AML-193 (cell line): ENCODE measurements around the gene IL36RN.

Experiments
- DNase-seq, 2 experiments: peaks; one replicate each; lab custom pipeline; 2025; lab: John Stamatoyannopoulos, UW

The IL36RN gene

DNA sequence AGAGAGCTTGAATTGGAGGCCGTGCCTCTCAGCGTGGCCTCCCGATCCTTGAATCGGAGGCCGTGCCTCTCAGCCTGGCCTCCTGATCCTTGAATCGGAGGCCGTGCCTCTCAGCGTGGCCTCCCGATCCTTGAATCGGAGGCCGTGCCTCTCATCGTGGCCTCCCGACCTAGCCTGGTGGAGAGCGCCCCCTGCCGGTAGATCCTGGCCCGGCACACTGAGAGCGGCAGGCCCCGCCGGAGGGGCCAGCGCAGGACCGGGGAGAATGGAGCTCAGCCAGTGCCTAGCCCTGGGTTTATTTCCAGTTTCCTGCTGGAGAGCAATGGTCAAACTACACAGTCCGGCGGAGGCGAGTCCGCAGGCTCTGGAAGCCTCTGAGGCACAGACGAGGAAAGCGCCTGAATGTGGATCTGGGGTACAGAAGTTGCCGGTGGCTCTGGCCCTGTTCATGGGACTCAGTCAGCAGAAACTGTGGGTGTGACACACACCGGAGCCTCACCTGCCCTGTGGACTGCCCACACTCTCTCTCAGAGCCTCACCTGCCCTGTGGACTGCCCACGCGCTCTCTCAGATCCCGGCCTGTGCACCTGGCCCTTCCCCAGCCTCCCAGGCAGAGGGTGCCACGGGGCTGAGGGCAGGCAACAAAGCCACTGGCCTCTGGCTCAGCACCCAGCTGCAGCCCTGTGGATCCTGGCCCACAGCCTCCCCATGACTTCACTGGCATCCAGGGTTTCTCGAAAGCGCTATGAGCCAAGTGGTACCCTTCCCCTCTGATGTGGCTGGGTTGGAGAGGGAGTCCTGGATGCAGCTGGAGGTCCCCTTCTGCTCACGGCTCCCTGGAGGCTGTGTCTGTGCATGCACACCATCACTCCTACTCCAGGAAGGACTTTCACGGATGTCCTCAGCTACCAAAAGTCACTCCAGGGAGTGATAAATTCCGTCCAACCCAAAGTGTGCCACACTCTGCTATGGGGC is 7.8 kb upstream of the IL36RN start:
- DNase-seq = no peak

DNA sequence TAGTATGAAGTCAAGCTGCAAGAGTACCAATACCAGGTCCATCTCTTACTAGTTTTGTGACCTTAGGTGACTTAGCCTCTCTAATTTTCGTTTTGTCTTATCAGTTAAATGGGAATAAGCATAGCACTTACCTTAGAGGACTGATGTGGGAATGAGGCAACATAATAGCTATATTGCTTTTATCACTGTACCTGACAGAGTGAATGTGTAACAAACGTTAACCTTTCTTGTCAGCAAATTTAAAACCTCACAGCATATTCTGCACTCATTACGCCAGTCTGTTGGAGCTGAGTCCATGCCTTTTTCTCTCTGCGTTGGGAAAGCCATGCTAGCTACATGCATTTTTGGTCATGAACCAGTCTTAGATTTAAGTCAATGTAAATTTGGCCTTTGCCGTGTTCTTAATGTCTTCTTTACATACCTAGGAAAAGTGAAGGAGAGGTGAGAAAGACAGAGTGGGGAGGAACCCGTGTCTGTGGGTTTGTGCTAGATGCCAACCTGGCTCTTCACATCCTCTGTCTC is 6.5 kb upstream of the IL36RN start, which contains the start of gene IL36B:
Gene IL36B, minus strand, starts transcription at position 472 of the 522 bp plus-strand sequence.
- no peak for DNase-seq

DNA sequence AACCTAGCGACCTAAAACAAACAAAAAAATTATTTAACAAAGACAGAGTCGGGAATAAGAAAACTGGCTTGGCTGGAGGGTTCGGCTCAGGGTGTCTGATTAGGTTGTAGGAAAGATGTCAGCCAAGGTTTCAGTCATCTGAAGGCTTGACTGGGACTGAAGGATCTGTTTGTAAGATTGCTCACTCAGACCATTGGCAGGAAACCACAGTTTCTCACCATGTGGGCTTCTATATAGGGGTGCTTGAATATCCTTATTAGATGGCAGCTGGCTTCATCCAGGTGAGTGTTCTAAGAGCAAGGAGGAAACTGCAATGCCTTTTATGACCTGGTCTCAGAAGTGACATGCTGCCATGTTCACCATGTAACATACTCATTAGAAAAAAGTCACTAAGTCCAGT is 5.3 kb upstream of the IL36RN start:
- DNase-seq = no peak

DNA sequence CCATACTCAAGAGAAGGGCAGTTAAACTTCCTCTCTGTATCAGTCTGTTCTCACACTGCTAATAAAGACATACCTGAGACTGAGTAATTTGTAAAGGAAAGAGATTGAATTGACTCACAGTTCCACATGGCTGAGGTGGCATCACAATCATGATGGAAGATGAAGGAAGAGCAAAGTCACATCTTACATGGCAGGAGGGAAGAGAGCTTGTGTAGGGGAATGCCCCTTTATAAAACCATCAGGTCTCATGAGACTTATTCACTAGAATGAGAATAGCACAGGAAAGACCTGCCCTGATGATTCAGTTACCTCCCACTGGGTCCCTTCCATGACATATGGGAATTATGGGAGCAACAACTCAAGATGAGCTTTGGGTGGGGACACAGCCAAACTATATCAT is 4.9 kb upstream of the IL36RN start:
- DNase-seq = no peak

DNA sequence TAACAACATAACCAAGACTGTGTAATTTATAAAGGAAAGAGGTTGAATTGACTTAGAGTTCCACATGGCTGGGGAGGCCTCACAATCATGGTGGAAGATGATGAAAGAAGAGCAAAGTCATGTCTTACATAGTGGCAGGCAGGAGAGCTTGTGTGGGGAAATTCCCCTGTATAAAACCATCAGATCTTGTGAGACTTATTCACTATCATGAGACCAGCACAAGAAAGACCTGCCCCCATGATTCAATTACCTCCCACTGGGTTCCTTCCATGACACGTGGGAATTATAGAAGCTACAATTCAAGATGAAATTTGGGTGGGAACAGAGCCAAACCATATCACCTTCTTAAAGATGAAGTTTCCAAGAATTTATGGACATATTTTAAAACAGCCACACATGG is 2.5 kb upstream of the IL36RN start:
- no peak for DNase-seq

DNA sequence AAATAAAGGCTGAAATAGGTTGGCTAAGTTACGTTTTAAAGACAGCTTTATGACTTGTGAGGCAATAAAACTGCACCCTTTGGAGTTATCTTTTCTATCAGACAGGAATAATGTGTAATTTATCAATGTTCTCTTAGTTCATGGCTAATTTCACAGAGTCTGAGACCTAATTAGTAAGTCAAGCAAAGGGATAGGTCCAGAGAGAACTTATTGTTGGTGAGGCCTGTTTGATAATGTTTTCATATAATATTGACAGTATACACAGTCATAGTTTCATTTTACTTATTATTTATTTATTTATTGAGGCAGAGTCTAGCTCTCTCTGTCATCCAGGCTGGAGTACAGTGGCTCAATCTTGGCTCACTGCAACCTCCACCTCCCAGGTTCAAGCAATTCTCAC is 1.9 kb upstream of the IL36RN start:
- no peak for DNase-seq

DNA sequence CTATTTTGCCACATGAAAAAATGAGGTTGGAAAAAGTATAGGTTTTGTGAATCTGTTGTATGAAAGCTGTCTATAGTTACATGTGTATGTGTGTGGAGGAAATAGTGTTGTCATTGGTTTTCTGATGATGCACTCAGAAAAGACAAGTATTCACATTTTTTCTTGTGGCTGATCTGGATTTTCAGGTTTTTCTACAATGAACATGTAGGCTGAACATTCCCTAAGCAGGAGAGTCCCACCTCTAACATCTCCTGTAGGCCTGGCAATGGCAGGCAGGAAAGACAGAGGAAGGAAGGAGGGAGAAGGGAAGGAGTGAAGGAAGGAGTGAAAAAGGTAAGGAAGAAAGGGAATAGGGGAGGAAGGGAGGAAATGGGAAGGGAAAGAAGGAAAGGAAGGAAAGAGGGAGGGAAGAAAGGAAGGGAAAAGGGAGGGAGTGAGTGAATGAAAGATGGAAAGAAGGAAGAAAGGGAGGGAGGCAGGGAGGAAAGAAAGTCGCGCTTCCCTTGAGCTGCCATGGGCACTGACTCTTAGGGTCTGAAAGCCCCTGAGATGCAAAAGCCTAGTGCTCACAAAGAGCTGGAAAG is 495 bp upstream of the IL36RN start:
- DNase-seq = no peak

DNA sequence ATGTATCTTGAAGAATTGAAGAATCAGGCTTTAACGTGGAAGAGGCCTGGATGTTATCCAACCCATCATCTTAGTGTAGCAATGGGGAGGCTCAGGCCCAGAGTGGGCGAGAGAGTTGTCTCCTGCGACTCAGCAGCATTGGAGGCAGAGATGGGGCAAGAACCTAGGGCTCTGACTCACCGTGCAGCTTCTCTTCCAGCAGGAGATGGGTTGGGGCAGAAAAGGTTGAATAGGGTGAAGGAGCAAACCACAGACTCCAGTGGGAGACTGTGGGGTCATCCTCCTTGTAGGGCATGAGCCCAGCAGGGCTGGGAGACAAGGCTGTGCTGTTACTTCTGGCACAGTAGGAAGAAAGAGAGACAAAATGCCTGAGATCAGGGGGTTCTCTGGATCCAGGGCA is 1.4 kb downstream of the IL36RN start:
- DNase-seq = no peak

DNA sequence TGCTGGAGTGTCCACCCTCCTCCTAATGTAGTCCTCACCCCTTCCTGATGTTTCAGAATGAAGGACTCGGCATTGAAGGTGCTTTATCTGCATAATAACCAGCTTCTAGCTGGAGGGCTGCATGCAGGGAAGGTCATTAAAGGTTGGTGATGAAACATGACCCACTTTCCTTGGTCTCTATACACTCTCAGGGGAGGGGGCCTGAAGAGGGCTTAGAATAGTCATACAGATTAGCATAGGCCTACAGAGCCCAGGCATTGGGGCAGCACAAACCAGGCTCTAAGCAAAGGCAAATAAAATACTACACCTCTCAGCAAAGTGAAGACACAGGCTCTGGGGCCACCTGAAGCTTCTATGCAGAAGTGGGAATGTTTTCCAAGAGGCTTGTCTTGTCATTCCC is 1.8 kb downstream of the IL36RN start:
- DNase-seq = no peak

DNA sequence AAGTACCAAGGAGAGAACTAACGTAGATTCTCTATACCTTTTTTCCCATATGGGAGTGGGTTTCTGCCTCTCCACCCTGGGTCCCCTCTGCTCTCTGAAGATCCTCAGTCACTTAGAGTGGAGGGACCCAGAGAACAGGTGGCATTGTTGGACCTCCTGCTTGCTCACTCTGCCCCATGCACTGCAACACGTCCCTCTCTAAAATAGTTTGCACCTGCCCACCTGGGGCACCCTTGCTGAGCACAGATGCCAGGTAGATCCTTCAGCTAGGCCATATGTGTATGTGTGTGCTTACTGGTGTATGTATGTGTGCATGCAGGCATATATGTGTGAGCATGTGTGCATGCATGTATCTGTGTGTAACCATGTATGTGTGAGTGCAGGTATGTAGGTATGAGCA is 2.2 kb downstream of the IL36RN start:
- no peak for DNase-seq

DNA sequence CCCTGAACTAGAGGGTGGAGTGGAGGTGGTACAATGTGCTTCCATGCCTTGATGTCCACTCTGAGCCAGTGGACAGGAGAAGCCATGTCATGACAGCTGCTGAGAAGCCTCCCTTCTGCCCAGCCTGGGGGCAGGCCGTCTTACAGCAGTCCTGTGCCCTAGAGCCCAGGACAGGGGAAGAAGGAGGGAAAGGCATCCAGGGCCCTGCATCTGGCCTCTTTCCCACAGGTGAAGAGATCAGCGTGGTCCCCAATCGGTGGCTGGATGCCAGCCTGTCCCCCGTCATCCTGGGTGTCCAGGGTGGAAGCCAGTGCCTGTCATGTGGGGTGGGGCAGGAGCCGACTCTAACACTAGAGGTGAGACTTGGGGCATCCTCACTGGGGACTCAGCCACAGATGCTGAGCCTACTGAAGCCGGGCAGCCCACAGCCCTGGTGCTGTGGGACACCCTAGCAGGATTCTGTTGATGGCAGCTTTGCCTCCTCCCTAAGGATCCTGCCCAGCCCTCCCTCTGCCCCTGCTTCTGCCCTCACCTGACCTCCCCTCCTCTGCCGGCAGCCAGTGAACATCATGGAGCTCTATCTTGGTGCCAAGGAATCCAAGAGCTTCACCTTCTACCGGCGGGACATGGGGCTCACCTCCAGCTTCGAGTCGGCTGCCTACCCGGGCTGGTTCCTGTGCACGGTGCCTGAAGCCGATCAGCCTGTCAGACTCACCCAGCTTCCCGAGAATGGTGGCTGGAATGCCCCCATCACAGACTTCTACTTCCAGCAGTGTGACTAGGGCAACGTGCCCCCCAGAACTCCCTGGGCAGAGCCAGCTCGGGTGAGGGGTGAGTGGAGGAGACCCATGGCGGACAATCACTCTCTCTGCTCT is 3.1 kb downstream of the IL36RN start:
- no peak for DNase-seq

DNA sequence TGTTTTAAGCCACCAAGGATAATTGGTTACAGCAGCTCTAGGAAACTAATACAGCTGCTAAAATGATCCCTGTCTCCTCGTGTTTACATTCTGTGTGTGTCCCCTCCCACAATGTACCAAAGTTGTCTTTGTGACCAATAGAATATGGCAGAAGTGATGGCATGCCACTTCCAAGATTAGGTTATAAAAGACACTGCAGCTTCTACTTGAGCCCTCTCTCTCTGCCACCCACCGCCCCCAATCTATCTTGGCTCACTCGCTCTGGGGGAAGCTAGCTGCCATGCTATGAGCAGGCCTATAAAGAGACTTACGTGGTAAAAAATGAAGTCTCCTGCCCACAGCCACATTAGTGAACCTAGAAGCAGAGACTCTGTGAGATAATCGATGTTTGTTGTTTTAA is 5.3 kb downstream of the IL36RN start:
- no peak for DNase-seq

DNA sequence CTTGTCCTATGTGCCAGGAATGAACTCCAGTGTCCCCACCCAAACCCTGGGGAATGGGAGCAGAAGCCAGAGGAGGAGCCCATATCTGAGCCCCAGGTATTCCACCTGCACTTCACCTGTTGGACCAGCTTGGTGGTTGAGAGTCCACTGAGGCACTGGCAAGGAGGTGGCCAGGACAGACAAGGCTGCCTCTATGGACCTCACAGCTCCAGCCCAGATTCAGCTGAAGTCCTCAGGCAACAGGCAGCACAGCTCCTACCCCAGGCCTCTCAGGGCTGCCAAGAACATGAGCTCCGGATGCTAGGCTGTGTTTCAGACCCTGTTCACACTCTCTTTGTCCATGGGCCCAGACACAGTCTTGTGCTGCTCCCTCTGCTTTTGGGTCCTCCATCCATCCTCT is 5.9 kb downstream of the IL36RN start:
- no peak for DNase-seq

DNA sequence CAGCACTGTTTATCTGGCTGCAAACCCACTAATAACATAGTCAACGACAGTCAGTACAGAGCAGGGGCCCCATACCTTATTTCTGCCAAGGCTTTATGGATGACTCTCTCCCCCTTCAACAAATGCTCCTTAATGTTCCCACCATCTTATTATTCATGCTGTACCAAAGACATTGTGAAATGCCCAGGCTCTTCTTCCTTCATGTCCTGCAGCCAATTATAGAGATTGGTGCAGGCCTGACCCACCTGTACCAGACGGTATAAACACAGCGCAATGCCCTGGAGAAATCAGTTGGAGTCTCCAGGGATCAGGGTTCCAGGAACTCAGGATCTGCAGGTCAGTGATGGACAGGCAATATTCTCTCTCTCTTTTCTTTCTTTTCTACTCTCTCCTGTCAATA is 8.7 kb downstream of the IL36RN start, which contains the start of gene IL1F10:
Gene IL1F10, plus strand, starts transcription at position 290 of the 400 bp plus-strand sequence. CDS start 4,769 bp downstream, outside the sequence.
- DNase-seq = no peak

DNA sequence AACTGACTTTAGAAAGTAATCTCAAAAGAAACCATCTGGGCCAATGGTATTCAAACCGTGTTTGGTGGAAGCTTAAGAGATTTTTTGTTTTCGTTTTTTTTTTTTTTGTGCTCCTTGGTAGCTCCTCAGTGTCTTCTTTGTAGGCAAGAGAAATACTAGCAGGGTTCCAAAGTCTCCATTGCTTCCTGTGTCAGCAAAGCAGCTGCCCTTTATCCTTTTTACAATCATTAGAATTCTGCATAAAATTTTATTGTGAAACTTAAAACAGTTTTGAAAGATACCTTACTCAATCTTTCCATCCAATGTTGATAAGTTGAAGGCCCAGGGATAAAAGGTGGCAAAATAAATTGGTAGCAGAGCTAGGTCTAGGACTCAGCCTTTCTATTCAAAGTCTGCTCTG is 9.3 kb downstream of the IL36RN start:
- no peak for DNase-seq

DNA sequence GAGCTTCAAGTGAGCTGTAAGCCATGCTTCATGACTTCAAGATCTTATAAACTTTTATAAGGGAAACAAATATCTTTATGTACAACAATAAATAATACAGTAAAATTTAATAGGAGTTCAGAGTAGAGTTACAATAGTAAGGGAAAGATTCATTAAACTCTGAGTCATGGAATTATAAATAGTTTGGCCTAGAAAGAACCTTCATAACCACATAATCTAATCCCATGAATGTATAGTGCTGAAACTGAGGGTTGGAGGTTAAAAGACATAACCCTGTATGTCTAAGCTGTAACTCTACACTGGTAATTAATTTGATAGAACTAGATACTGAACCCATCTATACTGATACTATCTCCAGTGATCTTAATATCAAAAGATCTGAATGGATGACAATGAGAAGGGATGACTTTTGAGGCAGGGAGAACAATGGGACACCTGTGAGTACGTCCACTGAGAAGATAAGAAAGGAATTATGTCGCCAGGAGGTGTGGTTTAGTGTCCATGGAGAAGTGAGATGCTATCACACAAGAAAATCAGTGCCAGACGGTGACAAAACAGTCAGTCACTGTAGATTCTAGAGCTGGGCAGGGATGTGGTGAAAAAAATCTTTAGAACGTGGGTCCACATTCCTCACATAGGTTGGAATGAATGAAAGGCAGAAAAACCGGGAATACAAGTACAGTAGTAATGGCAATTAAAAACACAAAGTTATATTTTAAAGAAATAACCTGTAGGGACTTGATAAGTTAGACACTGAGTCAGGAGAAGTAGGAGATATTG is 9.9 kb downstream of the IL36RN start:
- no peak for DNase-seq

DNA sequence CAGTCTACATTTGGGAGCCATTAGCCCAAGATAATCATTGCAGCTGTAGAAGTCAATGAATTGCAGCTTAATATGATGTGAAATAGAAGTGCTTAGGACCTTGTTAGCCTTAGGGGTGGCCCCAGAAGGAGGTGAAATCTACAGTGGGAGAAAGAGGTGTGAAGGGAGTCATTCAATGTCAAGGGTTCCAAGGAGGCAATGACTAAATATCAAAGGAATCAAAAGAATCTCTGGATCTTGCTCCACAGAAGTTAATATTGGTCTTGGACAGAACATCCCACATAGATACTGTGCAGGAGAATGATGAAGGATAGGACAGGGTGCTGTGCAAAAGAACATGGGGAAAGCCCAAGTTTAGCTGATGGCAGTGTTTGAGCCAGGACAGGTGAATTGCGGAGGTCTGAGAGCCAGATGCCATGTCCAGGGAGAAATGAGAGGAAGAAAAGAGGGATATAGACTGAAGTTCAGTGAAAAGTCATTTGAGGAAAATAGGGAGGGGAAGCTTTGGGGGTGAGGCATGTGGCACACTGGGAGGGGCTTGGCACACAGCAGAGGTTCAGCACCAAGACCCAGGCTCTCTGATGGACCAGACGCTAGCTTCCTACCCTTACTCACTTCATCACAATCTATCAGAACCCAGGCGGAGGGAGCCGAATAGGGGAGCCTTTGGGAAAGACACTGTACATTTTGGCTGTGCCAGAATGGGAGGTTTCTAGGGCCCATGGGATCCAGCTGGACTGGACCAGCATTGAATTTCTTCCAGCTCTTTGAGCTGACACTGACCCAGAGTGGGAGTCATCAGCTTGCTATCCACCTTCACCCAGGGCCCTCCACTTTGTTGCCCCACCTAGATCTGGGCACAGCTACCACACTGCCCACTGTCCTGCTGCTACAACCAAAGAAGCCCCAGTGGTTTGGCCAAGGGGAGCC is 10.9 kb downstream of the IL36RN start:
- no peak for DNase-seq

DNA sequence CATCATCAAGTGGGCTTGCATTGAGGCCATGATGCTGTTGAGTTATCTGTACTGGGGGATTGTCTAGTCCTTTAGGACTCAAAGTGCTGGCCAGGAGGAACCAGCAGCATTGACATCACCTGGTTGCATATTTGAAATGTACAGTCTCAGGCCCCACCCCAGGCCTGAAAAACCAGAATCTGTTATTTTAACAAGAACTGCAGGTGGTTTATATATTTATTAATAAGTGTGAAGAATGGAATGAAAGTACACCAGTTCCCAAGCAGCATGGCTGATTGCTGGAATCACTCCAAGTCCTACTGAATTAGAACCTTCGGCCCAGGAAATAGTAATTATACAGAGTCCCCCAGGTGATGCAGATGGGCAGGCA is 11.6 kb downstream of the IL36RN start:
- DNase-seq = no peak

DNA sequence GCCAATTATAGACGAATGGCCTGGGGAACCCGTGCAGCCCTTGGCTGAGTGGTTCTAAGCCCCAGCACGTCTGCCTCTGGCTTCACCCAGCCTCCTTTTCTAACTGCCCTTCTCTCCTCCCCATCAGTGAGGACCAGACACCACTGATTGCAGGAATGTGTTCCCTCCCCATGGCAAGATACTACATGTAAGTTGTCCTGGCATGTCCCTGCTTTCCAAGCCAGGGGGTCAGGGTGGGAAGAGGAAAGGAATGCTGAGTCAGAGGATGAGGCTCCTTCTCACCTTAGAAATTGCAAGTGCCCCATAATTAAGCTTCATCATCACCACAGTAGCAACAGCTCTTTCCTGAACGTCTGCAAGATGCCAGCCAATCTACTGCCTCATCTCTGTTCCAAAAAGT is 13.6 kb downstream of the IL36RN start:
- DNase-seq = no peak

DNA sequence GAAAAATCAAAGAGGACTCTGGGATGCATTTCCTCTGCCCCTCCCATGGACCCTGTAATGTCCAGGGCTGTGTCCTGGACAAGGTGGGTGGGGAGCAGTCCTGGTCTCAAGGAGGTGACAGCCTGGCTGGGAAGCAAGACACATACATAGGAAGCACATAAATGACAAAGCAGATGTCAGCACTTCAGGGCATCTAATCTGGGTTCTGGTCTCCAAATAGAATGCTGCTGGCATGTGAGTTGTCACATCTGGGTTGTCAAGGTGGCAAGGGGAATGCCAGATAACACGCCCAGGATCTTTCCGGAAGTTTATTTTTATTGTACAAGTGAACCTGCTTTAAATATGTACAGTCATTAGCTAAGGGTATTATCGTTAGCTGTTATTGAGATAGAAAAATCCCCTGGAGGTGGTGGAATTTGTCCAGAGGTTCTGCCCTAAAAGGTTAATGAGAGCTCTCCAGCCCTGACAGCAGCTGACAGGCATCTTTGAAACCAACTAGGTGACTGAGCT is 14.4 kb downstream of the IL36RN start:
- DNase-seq = no peak
